GM12874 (cell line): ENCODE measurements around the gene ADGRV1.

Source experiments
- TF ChIP-seq, protein P1 (sequence below): IDR thresholded peaks from 2 replicates; pipeline ENCODE4 v1.5.1; 2011; ENCODE audit warnings: low read depth, mild to moderate bottlenecking, control low read depth, low read length, moderate library complexity; ENCODE audit not compliant: insufficient read depth

The ADGRV1 gene

DNA sequence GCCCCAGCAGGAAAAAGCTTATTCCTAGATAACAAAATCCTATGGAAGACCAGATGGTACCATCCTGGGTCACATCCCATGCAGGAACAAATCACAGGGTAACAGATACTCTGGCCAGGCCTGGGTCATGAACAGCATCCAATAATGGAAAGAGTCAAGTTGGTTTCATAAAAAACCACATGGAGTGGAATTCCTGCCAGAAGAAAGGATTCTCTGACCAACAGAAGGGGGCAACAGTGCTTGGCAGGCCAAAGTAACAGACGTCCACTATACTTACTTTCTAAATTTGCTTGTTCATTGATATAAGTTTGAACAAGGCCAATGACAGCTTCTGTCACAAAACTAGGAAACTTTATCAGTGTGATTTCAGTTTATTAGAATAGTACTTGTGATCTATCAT lies 551.0 kb downstream of the ADGRV1 start:
- TF ChIP-seq, protein P1, sequence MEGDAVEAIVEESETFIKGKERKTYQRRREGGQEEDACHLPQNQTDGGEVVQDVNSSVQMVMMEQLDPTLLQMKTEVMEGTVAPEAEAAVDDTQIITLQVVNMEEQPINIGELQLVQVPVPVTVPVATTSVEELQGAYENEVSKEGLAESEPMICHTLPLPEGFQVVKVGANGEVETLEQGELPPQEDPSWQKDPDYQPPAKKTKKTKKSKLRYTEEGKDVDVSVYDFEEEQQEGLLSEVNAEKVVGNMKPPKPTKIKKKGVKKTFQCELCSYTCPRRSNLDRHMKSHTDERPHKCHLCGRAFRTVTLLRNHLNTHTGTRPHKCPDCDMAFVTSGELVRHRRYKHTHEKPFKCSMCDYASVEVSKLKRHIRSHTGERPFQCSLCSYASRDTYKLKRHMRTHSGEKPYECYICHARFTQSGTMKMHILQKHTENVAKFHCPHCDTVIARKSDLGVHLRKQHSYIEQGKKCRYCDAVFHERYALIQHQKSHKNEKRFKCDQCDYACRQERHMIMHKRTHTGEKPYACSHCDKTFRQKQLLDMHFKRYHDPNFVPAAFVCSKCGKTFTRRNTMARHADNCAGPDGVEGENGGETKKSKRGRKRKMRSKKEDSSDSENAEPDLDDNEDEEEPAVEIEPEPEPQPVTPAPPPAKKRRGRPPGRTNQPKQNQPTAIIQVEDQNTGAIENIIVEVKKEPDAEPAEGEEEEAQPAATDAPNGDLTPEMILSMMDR: no peak

DNA sequence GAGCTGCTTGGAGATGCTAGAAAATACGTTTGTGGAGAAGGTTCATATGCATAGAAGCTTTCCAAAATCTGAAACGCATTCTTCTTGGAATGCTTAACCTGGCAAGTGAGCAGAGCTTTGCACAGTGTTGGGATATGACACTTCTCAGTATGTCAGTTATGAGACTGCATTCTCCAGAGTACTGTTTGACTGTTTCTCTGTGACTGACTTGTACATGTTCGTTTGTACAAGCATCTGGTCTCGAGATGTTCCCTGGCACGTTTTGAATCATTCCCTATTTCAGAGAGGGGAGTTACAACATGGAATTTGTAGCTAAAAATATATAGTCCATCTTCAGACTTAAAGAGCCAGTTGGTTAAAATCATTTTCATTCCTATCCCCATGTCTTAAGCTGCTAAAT lies 552.1 kb downstream of the ADGRV1 start:
- TF ChIP-seq, protein P1: no peak

DNA sequence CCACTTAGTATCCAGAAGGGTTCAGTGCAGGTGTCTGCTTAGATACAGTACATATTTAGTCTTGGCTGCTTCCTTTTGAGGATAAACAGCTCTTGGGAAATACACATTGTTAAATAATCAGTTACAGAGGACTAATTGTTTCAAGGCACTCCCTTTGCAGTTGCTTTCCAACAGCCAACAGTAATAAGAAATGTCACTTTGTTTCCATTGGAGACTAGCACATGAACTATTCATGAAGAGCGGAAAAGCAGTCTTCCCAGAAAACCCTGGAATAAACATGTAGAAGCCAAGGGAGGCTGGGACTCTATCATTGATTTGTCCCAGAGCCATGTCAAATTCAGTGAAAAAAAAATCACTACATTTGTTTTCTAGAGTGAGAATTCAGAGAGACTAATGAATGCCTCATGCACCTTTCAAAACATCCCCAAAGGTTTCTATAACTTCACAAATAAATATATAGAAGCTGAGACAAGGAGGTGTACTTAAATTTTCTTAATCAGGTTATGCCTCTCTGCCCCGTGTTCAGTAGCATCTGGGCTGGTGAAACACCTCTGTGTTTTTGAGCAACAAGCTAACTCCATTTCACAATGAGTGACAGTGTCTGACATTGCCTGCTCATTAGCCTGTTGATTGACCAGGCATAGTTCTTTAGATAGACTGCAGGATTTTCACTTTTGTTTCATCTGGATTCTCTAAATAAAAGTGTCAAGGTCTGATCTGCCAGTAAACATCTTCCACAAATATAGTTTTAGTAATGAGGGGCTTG lies 553.1 kb downstream of the ADGRV1 start:
- TF ChIP-seq, protein P1: no peak

DNA sequence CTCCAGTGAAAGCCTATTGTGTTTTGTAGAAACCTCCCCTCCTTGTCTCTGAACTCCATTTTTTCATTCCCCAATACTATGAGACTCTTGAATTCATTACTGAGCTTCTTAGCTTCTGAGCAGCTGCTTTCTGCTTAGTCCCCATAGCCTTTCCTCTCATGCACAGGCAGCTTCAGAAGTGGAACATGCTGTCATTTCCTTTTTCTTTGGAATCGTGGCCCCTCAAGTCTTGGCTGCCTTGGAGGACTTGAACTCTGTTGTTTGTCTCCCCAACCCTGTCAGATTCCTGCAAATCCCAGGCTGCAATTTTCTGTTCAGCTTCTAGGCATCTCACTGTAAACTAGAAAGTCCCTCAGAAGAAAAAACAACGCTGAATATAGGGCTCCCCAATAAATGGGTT lies 556.1 kb downstream of the ADGRV1 start:
- TF ChIP-seq, protein P1: no peak

DNA sequence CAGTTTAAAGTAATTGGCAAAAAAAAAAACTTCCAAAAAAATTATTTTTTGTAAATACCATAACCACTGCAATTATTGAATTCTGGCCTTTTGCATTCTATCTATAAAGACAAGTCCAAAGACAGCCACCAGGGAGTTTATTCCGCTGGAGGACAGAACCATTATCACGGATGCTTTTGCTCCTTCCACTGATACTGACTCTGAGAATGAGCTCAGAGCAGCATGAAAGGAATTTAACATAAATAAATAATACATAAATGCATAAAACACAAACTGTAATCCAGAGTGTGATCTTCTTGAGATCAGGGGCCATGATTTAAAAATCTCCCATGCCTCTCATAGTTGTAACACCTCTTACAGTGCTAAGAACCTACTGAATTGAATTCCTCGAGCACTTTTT lies 559.8 kb downstream of the ADGRV1 start:
- TF ChIP-seq, protein P1: no peak

DNA sequence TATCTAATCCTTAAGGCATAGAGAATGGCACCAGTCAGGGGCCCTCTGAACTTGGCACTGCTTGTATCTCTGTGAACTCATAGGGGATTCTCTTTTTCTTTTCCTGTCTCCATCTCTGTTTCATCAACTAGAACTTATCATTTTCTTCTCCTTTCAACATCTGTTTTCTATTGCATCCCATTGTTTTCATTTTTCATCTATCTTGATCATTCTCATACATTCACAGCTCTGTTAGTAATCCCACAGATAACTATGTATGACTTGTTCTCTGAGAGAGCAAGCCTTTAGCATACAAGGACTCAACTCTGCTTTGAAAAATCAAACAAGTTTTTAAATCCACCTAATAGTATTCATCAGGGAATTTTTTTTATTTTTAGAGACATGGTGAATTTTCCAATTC lies 560.2 kb downstream of the ADGRV1 start:
- TF ChIP-seq, protein P1: no peak

DNA sequence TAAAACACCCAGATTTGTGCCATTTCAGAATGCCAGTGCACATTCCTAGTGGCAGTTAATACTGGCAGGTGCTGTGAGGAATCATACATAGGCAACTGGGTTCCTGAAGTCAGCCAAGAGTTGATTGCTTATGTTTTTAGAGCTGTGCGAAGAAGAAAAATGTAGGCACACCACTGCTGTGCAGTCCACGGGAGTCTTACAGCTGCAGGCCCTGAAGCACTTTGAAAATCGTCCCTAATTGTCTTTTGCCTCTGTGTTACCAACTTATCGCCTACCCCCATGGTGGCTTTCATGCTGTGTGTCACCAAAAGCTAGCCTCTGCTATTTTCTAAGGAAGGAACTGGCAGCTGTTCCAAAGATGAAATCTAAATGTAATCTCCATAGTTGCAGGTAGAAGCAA lies 560.6 kb downstream of the ADGRV1 start:
- TF ChIP-seq, protein P1: no peak
